GM10847 (cell line): ENCODE data around the gene GORASP2.
A peak's percentile ranks its signal among the peaks of the same experiment; 100 is the strongest.

ENCODE experiments used
- POLR2A ChIP-seq: IDR thresholded peaks from 2 replicates; pipeline ENCODE4 v1.6.1; 2011; ENCODE audit not compliant: insufficient read length; ENCODE audit errors: extremely low read depth

GORASP2 gene

DNA sequence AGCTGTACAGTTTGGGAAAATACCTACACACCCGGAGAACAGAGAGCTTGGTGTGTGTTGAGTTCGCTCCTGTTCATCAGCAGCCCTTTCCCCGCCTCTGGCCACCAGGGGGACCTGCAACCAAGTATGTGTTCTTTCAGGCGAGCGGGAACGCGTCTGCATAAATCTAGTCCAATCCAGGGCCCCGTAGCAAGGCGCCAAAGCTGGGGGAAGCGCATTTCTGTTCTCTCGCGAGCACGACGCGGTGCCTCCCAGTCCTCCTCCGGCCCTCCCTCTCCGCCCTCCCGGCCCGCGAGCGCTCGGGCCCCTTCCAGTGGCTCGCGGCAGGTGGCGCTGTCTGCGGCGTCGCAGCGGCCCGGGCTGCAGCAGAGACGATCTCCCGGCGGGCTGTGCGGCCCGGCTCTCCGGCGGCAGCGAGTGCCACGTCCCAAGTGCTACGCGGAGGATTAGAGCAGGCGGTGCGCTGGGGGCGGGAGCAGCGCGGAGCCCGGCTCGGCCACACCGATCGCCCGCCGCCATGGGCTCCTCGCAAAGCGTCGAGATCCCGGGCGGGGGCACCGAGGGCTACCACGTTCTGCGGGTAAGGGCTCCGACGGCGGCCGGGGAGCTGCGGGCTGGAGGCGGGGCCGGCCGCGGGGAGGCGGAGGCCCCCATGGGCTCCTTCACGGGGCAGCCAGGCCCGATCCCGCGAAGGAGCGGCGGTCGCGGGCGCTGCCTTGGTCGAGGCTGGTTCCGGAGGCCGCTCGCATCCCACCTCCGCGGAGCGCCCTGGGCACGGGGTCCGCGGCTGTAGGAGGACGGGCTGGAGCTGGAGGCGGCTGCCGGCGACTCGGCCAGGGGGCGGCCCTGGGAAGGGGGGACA lies at the start of gene GORASP2:
GORASP2 (plus strand) TSS at position 430 of the 862 bp plus-strand sequence; CDS start at position 518, 88 bp downstream.
- peak; percentile 82 for TF ChIP-seq POLR2A

GRCh38 chr2:170881840-170882239 lies 47.2 kb upstream of the GORASP2 start:
- no peak for TF ChIP-seq POLR2A

DNA sequence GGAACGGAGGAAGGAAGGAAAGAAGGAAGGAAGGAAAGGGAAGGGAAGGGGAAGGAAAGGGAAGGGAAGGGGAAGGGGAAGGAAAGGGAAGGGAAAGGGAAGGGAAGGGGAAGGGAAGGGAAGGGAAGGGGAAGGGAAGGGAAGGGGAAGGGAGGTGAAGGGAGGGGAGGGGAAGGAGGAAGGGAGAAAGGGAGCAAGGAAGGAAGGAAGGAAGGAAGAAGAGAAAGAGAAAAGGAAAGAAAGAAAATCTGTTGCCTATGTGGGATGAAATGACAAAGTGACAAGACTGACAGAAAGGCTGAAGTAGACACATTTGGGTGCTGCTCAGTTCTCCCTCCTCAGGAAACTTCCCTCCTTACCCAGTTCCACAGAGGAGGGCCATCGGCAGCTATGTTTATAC lies 46.3 kb upstream of the GORASP2 start:
- no peak for TF ChIP-seq POLR2A

- TF ChIP-seq POLR2A, result no peak
Observed at GRCh38 chr2:170883683-170884082, 45.4 kb upstream of the GORASP2 start.

DNA sequence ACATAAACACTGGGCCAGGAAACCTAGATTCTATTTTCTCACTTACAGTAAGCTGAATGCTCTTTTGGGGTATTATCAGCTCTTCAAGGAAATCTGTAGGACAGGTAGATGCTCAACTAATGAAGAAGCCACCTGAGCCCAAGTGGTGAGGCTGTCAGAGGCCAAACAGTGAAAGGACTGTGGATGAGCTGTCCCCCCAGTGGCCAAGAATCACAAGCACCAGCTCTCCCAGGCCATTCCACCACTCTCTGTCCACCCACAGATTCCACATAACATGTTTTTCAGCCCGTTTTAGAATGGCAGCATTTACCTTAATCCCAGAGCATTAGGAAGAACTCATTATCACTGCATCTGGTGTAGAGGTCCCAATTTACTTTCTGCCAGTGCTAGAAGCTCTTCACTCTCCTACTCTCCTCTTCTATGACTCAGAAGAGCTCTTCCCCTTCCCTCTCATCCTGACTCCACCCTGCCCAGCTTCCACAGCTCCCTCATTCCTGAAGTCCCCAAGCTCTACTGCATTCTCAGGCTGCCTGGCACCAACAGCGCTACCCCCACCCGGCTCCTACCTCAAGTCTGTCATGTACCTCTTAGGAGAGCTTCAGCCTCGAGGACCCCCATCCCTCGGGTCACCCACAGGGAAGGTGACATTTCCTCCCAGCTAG lies 43.8 kb upstream of the GORASP2 start:
- no peak for TF ChIP-seq POLR2A

GRCh38 chr2:170886386-170886785 lies 42.7 kb upstream of the GORASP2 start:
- TF ChIP-seq POLR2A, result no peak

DNA sequence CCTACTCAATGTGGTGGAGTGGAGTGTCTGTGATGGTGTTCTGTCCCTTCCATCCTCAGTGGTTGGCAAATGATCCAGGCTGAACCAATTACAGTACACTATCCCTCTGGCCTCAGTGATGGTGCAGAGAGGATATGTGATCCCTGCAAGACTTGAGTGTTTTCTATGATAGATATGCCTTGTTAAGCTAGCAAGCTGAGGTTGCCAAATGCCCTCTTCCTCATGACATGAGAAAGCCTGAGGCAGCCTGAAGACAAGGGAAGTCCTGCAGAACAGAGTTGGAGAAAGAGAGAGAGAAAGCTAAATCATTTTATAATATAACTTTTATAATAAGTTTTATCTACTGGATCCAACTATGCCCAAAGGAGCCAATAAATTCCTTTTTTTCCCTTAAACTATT lies 41.6 kb upstream of the GORASP2 start:
- TF ChIP-seq POLR2A, result no peak

DNA sequence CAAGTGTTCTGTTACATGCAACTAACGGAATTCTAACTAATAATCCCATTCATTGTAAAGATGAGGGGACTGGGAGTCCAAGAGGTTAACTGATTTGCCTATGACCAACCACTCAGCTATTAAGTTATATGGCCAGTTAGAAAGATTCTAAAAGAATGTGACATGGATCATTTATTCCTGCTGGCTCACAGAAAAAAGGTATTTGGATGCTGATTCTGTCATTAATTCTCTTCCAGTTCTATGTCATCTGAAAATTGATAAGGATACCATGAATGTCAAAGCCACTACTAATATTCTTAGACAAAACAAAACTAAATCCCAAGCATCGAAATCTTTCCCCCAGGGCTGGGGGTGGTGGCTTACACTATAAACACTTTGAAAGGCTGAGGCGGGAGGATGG lies 41.2 kb upstream of the GORASP2 start:
- TF ChIP-seq POLR2A, result no peak

- TF ChIP-seq POLR2A, result no peak
Observed at GRCh38 chr2:170891893-170892292, 37.2 kb upstream of the GORASP2 start.

- TF ChIP-seq POLR2A, result no peak
Observed at GRCh38 chr2:170892391-170892951, 36.6 kb upstream of the GORASP2 start.

GRCh38 chr2:170895023-170895757 lies 33.9 kb upstream of the GORASP2 start:
- TF ChIP-seq POLR2A, result no peak

DNA sequence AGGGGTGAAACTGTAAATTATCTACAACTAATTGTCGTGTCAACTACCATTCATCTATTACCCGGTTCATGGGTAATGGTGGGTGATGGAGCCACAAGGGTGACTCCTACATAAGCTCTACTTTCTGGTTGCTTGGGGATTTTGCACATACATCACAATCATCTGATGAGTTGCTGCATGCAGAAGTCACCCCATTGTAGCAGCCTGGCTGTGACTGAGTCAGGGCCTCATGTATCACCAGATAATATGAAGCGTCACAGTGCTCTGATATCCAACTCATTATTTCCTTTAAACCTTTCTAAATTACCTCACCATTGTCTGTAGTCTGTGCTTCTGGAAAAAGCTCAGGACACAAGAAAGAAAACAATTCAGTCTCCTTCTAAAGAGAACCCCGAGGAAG lies 32.4 kb upstream of the GORASP2 start:
- no peak for TF ChIP-seq POLR2A

GRCh38 chr2:170897108-170897507 lies 31.9 kb upstream of the GORASP2 start:
- no peak for TF ChIP-seq POLR2A

- no peak for TF ChIP-seq POLR2A
Observed at GRCh38 chr2:170905864-170906263, 23.2 kb upstream of the GORASP2 start.

- TF ChIP-seq POLR2A, result no peak
Observed at GRCh38 chr2:170911314-170911889, 17.7 kb upstream of the GORASP2 start.
